ENCODE data around the gene PLEKHA1. TPM values are rescaled to one million over a fixed set of nuclear protein-coding genes. Genes with fewer than 3 reads are reported as not detected.

Gene PLEKHA1
- total and polyA plus RNA-seq, 2 donors (not counting 3 experiments of a cell fraction or from before 2014, with no cell fraction given) = 21.6 to 58.8 TPM

DNA sequence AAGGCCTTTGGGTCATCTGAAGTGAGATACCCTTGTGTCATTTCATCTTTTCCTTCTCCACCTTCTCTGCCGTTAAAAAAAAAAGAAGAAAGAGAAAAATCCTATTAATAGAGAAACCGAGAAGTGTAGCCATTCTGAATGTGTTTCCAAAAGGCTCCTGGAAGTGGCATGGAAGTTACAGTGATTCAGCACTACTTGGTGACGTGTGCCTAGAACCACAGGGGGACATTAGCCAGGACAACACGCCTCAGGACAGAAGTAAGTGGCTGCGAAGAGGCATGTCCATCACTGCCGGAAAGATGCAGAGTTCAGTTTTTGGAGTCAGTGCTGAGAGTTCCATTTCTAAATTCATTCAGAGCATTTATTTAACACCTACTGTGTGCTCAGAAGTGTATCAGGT, 93.2 kb downstream of the PLEKHA1 start:
- Histone ChIP-seq H3K27ac (ENCODE audit: insufficient read depth, low read depth, low read length) (no peak overlapping the region), H2AFZ (ENCODE audit: low read depth, low read length) (no peak overlapping the region), H3K4me3 (replicated peaks in 1 of 3; ENCODE audit: insufficient read depth in 1 of 3, low read depth in 1 of 3, low read length in 3 of 3) (no peak overlapping the region), H3K36me3 (ENCODE audit: control insufficient read depth in 2 of 2, extremely low read depth in 1 of 2, insufficient read depth in 2 of 2, low read length in 2 of 2) (no peaks in the 10 kb centered on the region), H3K79me2 (ENCODE audit: control insufficient read depth, insufficient read depth, low read length) (peaks cover 19% of the 10 kb centered on the region), H3K4me1 (ENCODE audit: control insufficient read depth, extremely low read depth, insufficient read depth, low read length) (peaks cover 22% of the 10 kb centered on the region), H4K20me1 (replicated peaks; ENCODE audit: control insufficient read depth, extremely low read depth, insufficient read depth, low read length) (no peaks in the 10 kb centered on the region), H3K9ac (replicated peaks; ENCODE audit: extremely low read depth, insufficient read depth, low read length) (no peak overlapping the region), H3K4me2 (ENCODE audit: insufficient read depth, low read length) (no peak overlapping the region), H3K27me3 (ENCODE audit: control insufficient read depth in 2 of 2, insufficient read depth in 2 of 2, low read length in 2 of 2) (no peaks in the 10 kb centered on the region), H3K9me1 (replicated peaks; ENCODE audit: control insufficient read depth, extremely low read depth, insufficient read depth, low read length) (no peaks in the 10 kb centered on the region), H3K9me3 (replicated peaks; ENCODE audit: control insufficient read depth, insufficient read depth, low read length) (no peaks in the 10 kb centered on the region)
- intact Hi-C loops (cut with micrococcal nuclease) = loop anchor here (10.0 kb wide), 1 partner anchor 1947 kb away; the partner anchor contains the start of gene OAT
- BruUV-seq (replicated peaks) = no TSS peak
- dilution Hi-C loops (cut with MboI; ENCODE audit: extremely low pct_ligation_motif_present, low sequenced_read_pairs) = no loop called here
- ChIA-PET CTCF (interaction anchor here (1.7 to 1.9 kb wide), 3 partner anchors 13 to 98 kb away, joined by 4 to 12 read pairs (median 5); partner anchors contain the start of gene ARMS2), POLR2A (no interaction called here)
- TF ChIP-seq GATA2 (IDR thresholded peaks at IDR 0.05; ENCODE audit: insufficient read depth, insufficient read length, low read depth, low read length) (no peak), JUN (IDR thresholded peaks at IDR 0.05; ENCODE audit: borderline replicate concordance, insufficient read depth, insufficient read length, low read depth) (no peak), POLR2A (IDR thresholded peaks at IDR 0.05; ENCODE audit: low read depth, low read length) (no peak), POLR2AphosphoS5 (IDR thresholded peaks at IDR 0.05; ENCODE audit: insufficient read depth, low read depth, low read length) (no peak), EZH2 (IDR thresholded peaks at IDR 0.05; ENCODE audit: borderline replicate concordance, low read depth, low read length, severe bottlenecking) (no peak), MYC (IDR thresholded peaks at IDR 0.05; ENCODE audit: low read depth, low read length) (no peak), FOS (IDR thresholded peaks at IDR 0.05; ENCODE audit: borderline replicate concordance, insufficient read depth, low read length) (no peak)
- TF ChIP-seq, protein P1, sequence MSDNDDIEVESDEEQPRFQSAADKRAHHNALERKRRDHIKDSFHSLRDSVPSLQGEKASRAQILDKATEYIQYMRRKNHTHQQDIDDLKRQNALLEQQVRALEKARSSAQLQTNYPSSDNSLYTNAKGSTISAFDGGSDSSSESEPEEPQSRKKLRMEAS (IDR thresholded peaks at IDR 0.05; ENCODE audit: insufficient read depth, insufficient read length) = no peak
- TF ChIP-seq, protein P2, sequence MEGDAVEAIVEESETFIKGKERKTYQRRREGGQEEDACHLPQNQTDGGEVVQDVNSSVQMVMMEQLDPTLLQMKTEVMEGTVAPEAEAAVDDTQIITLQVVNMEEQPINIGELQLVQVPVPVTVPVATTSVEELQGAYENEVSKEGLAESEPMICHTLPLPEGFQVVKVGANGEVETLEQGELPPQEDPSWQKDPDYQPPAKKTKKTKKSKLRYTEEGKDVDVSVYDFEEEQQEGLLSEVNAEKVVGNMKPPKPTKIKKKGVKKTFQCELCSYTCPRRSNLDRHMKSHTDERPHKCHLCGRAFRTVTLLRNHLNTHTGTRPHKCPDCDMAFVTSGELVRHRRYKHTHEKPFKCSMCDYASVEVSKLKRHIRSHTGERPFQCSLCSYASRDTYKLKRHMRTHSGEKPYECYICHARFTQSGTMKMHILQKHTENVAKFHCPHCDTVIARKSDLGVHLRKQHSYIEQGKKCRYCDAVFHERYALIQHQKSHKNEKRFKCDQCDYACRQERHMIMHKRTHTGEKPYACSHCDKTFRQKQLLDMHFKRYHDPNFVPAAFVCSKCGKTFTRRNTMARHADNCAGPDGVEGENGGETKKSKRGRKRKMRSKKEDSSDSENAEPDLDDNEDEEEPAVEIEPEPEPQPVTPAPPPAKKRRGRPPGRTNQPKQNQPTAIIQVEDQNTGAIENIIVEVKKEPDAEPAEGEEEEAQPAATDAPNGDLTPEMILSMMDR (IDR thresholded peaks at IDR 0.05; ENCODE audit: extremely low read depth in 1 of 2, insufficient read depth in 1 of 2, low read depth in 1 of 2, low read length in 2 of 2) = no peak
- no peak for DNase-seq (ENCODE audit: low read depth, low spot score)
- no peak for FAIRE-seq
